ENCODE results near the gene PYGO2.
A peak's percentile ranks its signal among the peaks of the same experiment; 100 is the strongest.
"Not testable (repeated sequence)": the region's sequence is repeated elsewhere in the genome, so short reads cannot be mapped to it uniquely, and the experiment has no call there.

The PYGO2 gene

DNA sequence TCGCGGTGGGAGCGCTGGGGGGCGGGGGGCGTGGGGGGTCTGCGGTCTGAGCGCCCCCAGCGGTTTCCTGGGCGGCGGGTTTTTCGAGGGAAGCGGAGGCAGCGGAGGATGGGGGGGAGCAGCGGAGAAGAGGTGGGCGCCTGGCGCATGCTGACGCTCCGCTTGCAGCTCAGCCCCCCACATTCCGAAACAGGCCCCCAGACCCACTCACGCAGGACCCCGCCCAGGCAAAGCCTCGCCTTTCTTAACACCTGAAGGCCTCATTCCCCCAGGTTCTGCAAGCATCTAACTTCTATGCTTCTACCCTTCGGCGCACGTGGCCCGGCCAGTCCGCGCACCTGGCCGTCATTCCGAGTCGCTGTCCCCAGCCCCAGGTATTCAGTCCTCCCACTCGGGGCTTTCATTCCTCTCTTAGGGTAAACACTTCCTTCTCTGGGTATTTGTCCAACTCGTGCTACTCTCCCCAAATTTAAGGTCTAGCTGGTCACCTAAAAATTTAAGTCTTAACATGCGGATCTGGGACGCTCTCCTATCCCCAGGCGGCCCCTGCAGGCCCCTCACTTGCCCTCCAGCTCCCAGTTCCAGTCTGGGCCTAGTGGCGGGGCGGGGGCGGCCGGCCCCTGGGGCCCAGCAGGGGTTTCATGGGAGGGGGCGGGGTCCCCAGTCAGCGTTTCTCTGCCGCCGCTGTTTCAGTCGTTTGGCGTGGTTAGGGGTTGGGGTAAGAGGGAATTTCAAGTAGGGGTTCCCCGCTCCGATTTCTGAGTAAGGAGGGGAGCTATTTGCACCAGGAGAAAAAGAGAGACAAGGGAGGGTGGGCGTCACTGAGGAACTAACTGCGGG lies 38.2 kb upstream of the PYGO2 start:
- DNase-seq: no peak

GRCh38 chr1:154998818-154999570 lies 37.4 kb upstream of the PYGO2 start:
- DNase-seq: no peak

- no peak for DNase-seq
Observed at GRCh38 chr1:154998201-154998780, 36.7 kb upstream of the PYGO2 start.

DNA sequence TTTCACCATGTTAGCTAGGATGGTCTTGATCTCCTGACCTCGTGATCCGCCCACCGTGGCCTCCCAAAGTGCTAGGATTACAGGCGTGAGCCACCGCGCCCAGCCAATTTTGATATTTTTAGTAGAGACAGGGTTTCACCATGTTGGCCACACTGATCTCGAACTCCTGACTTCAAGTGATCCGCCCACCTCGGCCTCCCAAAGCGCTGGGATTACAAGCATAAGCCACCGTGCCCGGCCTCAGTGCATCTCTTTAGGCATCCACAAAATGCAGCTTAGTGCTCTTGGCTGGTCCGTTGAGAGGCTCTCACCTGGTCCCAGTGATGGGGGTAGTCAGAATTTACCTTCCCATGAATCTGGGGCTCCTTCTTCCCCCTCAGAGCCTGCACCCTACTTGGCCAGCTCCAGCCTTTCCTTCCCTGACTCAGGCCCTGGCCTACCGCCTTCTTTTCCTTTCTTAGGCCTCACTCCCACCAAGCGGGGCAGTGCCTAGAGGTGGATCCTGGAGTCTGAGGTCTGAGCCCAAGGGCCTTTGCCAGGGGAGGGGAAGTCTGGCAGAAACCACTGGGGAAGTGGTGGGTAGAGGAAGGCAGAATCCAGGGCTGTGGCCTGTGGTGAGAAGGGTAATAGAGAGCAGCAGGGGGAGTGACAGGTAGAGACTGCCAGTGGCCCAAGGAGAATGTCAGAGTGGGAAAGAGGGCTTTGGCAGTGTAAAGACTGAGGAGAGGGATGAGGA lies 35.6 kb upstream of the PYGO2 start:
- no peak for DNase-seq

- not testable (repeated sequence) for DNase-seq
Observed at GRCh38 chr1:154995301-154995983, 33.9 kb upstream of the PYGO2 start.

DNA sequence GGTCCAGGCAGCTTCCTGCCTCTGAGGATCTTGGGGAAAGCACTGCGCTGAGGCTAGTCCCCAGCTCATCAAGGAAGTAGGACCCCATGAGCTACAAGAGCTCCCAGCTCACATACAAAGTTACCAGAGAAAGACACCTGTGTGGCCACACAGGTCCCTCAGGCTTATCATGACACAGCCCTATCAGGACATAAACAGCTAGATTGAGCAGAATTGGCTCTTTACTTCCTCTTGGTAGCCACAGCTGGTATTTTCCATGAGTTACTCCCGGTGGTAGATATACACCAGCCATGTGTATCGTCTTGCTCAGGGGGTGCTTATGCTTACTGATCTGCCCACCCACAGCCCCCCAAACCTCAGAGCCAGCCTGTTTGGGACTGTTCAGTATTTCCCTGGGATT lies 33.0 kb upstream of the PYGO2 start:
- no peak for DNase-seq

- no peak for DNase-seq
Observed at GRCh38 chr1:154994269-154994587, 32.6 kb upstream of the PYGO2 start.

GRCh38 chr1:154993572-154994268 lies 32.1 kb upstream of the PYGO2 start, which contains the start of gene LENEP:
Gene LENEP, plus strand, starts transcription at chr1:154993586. Its CDS starts 22 bp downstream, at chr1:154993608.
- no peak for DNase-seq

DNA sequence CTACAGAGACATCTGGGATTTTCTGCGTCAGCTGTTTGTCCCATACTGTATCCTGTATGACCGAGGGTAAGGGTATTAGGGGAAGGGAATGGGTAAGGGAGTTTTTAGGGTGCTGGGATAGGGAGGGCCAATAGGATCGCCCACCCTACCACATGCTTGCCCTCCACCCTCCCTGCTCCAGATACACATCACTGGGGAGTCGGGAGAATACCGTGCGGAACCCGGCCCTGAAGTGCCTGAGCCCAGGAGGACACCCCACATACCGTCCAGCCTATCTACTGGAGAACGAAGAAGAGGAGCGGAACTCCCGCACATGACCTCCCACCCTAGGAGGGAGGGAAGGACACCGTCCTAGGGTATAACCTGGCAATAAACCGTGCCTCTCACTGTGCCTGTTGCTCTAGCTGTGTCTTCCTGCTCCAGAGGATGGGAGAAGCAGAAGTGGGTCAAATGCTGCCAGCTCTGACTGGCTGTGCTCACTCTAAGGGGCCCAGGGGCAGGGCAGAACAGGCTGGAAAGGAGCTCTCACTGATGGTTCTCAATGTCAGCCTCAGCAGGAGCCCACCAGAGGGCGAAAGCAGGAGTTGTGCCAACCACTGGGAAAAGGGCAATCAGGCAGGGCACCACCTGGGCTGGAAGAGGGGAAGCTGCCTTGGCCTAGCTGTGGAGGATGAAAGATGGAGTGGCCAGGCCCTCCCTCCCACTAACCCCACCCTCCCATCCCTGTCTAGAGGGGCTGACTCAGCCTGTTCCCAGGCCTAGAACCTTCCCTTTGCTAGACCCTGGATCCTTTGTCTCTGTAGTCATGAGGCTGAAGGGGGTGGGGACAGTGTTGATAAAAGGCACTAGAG lies 31.4 kb upstream of the PYGO2 start:
- DNase-seq: no peak

- DNase-seq: no peak
Observed at GRCh38 chr1:154990276-154990675, 28.7 kb upstream of the PYGO2 start.

DNA sequence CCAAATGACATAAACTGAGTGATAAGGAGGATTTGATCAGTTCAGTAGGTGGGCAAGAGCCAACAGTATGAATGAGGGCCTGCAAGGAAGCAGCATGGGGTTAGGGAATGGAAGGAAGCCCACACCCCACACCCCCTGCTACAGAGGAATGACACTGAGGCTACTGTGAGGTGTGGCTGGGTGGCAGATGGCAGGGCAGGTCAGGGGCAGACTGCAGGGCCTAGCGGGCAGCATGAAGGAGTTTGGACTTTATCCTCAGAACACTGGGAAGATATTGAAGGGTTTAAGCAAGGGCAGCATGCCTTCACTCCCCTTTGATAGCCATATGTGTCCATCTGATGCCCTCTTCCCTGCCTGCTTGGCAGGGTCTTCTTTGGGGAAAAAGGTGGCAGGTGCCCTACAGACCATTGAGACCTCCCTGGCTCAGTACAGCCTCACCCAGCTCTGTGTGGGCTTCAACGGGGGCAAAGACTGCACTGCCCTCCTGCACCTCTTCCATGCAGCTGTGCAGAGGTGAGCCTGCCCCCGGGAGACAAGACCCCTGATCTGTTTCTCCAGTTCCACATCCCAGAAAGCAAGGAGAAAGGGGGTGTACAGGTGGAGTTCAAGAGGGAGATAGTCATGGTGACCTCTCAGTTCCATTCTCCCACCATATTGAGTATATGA lies 27.7 kb upstream of the PYGO2 start:
- no peak for DNase-seq

GRCh38 chr1:154988058-154988954 lies 26.7 kb upstream of the PYGO2 start:
- DNase-seq: no peak

DNA sequence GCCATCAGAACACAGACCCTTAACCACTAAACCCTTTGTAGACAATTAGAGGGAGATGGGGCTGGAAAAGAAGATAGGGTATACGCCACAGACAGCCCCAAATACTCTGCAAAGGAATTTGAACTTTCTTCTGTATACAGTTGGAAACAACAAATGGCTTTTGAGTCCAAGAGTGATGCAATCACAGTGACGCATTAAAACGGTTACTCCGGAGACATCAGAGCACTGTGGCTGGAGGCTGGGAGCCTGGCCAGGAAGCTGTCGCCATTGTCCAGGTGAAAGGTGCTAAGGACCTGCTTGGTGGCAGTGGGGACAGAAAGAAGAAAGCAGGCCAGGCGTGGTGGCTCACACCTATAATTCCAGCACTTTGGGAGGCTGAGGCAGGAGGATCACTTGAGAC lies 25.7 kb upstream of the PYGO2 start:
- no peak for DNase-seq

DNA sequence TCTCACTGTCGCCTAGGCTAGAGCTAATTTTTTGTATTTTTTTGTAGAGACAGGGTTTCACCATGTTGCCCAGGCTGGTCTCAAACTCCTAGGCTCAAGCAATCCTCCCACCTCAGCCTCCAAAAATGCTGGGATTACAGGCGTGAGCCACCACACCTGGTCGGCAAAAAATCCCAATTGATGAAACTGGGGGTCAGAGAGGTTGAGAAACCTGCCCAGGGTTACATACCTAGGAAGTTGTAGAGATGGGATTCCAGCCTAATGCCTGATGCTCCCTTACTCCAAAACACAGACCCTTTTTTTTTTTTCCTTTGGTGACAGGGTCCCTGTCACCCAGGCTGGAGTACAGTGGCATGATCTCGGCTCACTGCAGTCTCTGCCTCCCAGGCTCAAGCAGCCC lies 25.2 kb upstream of the PYGO2 start:
- not testable (repeated sequence) for DNase-seq

DNA sequence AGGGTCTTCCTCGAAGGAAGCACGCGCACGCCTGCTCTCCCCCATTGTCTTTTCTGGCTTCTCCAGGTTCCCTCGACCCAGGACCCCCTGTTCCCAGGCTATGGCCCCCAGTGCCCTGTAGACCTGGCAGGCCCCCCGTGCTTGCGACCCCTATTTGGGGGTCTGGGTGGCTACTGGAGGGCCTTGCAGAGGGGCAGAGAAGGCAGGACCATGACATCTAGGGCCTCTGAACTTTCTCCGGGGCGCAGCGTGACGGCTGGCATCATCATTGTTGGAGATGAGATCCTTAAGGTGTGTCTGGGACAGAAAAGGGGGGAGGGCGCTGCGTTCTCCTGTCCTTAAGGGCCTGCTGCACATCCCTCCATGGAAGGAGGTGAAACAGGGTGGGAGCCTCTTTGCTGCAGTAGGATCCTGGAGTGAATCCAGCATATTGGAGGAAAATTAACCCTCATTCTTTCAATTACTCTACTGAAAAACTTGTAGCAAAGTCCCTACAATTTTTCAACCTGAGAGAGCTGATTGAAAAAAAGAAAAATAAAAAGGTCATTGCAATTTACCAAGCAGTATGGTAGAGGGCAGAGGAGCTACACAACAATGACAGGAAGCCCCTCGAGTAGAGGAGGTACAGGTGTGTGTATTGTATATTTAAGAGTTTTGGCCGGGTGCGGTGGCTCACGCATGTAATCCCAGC lies 22.3 kb upstream of the PYGO2 start:
- DNase-seq: no peak

GRCh38 chr1:154982897-154983648 lies 21.5 kb upstream of the PYGO2 start, which contains the start of gene FLAD1:
Gene FLAD1, plus strand, starts transcription at chr1:154983344. Its CDS starts 351 bp downstream, at chr1:154983695.
- peak; percentile 99 for DNase-seq

DNA sequence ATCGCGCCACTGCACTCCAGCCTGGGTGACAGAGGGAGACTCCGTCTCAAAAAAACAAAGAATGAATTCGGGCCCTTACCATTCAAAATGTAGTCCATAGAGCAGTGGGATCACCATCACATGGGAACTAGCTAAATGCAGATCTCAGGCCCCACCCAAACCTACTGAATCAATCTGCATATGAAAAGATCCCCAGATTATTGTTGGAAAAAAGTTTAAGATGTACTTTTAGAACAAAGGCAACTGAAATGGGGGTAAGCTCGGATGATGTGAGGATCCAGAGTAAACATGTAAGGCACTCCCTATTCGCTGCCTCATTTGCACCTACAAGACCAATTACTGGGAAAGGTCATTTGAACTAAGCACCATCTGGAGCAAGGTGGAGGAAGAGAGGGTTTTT lies 20.8 kb upstream of the PYGO2 start:
- no peak for DNase-seq

GRCh38 chr1:154978360-154978759 lies 16.8 kb upstream of the PYGO2 start:
- DNase-seq: no peak

Data from NCI-H2107 (cell line).